ENCODE measurements around the gene KIAA1217.

The KIAA1217 gene

DNA sequence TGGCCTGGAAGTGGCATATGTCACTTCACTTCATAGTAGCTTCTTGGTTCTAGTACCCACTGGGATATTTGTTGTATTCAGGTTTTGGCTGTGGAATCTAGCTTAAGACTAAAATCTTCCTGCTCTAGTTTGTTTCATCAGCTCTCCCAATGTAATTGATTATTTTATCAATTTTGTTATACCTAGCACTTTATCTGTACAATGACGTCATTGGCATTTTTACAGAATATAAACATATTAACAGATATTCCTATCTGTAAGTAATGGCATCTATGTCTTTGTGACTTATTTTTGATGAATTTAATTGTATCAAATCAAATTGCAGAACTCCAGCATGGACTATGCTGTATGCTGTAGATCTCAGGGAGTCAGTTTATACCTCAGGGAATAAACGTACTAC lies 19.7 kb downstream of the KIAA1217 start:
- H3K4me1 ChIP-seq (ENCODE audit: insufficient read depth, low read length, severe bottlenecking), result no peaks in the 10 kb centered on the region
- H2AFZ ChIP-seq (ENCODE audit: low read length), result no peak overlapping the region
- no peak overlapping the region for H3K4me2 ChIP-seq (ENCODE audit: low read length)
- no peaks in the 10 kb centered on the region for H3F3A ChIP-seq (ENCODE audit: insufficient read depth, low read length)
- H3K36me3 ChIP-seq (ENCODE audit: insufficient read depth, low read length), result no peaks in the 10 kb centered on the region
- H3K9me3 ChIP-seq (ENCODE audit: low read length), result no peaks in the 10 kb centered on the region
- H3K27me3 ChIP-seq (ENCODE audit: insufficient read depth, low read length), result no peaks in the 10 kb centered on the region
- no peaks in the 10 kb centered on the region for H4K20me1 ChIP-seq (ENCODE audit: insufficient read depth, low read length)
- H3K79me2 ChIP-seq (ENCODE audit: insufficient read depth, low read length), result no peaks in the 10 kb centered on the region
- TF ChIP-seq EZH2 (IDR thresholded peaks at IDR 0.05; ENCODE audit: borderline replicate concordance, low read length), result no peak
- TF ChIP-seq, protein P1, sequence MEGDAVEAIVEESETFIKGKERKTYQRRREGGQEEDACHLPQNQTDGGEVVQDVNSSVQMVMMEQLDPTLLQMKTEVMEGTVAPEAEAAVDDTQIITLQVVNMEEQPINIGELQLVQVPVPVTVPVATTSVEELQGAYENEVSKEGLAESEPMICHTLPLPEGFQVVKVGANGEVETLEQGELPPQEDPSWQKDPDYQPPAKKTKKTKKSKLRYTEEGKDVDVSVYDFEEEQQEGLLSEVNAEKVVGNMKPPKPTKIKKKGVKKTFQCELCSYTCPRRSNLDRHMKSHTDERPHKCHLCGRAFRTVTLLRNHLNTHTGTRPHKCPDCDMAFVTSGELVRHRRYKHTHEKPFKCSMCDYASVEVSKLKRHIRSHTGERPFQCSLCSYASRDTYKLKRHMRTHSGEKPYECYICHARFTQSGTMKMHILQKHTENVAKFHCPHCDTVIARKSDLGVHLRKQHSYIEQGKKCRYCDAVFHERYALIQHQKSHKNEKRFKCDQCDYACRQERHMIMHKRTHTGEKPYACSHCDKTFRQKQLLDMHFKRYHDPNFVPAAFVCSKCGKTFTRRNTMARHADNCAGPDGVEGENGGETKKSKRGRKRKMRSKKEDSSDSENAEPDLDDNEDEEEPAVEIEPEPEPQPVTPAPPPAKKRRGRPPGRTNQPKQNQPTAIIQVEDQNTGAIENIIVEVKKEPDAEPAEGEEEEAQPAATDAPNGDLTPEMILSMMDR (IDR thresholded peaks at IDR 0.05; ENCODE audit: low read length), result no peak
- H3K9me2 ChIP-seq (ENCODE audit: low read depth, low read length), result no peaks in the 10 kb centered on the region
- H3K27ac ChIP-seq (ENCODE audit: low read depth, low read length, poor library complexity, severe bottlenecking), result no peak overlapping the region
- no peak overlapping the region for H3K9ac ChIP-seq (ENCODE audit: low read length)
- H3K4me3 ChIP-seq (ENCODE audit: low read depth, low read length, poor library complexity, severe bottlenecking), result no peak overlapping the region

DNA sequence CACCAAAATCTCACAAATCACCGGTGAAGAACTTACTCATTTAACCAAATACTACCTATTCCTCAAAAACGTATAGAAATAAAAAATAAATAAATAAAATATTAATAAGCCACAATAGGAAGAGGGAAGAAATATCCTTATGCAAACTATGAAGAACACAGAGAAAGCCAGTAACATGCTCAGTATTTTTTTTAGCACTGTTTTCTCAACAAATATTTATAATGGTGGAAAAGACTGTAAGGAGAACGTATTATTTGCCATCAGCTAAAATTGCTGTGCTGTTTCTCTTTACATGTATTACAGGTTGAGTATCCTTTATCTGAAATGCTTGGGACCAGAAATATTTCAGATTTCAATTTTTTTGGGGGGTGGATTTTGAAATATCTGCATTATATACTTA lies 21.0 kb downstream of the KIAA1217 start:
- Histone ChIP-seq H4K20me1 (ENCODE audit: insufficient read depth, low read length) (no peaks in the 10 kb centered on the region), H3F3A (ENCODE audit: insufficient read depth, low read length) (no peaks in the 10 kb centered on the region), H3K4me1 (ENCODE audit: insufficient read depth, low read length, severe bottlenecking) (no peaks in the 10 kb centered on the region), H3K79me2 (ENCODE audit: insufficient read depth, low read length) (no peaks in the 10 kb centered on the region), H3K9me3 (ENCODE audit: low read length) (no peaks in the 10 kb centered on the region), H3K36me3 (ENCODE audit: insufficient read depth, low read length) (no peaks in the 10 kb centered on the region), H3K9me2 (ENCODE audit: low read depth, low read length) (no peaks in the 10 kb centered on the region), H2AFZ (ENCODE audit: low read length) (no peak overlapping the region), H3K27me3 (ENCODE audit: insufficient read depth, low read length) (no peaks in the 10 kb centered on the region), H3K9ac (ENCODE audit: low read length) (no peak overlapping the region), H3K4me3 (ENCODE audit: low read depth, low read length, poor library complexity, severe bottlenecking) (no peak overlapping the region), H3K27ac (ENCODE audit: low read depth, low read length, poor library complexity, severe bottlenecking) (no peak overlapping the region), H3K4me2 (ENCODE audit: low read length) (no peak overlapping the region)
- no peak for TF ChIP-seq EZH2 (IDR thresholded peaks at IDR 0.05; ENCODE audit: borderline replicate concordance, low read length)
- TF ChIP-seq, protein P1 (IDR thresholded peaks at IDR 0.05; ENCODE audit: low read length), result no peak

DNA sequence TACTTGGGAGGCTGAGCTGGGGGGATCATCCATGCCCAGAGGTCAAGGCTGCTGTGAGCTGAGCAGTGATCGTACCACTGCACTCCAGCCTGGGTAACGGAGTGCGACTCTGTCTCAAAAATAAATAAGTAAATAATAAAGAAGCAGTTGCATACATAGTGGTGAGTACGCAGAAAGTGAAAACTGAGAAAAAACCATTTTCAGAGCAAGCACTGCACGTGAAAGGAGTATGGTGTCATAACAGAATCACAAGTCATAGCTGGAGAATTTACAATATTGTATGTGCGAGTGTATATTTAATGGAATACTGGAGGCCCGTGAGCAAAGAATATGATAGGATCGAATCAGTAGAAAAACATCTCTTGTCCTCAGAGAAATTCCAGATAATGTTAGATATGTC lies 22.3 kb downstream of the KIAA1217 start:
- Histone ChIP-seq H2AFZ (ENCODE audit: low read length) (no peak overlapping the region), H3K9ac (ENCODE audit: low read length) (no peak overlapping the region), H3K4me1 (ENCODE audit: insufficient read depth, low read length, severe bottlenecking) (no peaks in the 10 kb centered on the region), H3K79me2 (ENCODE audit: insufficient read depth, low read length) (no peaks in the 10 kb centered on the region), H3F3A (ENCODE audit: insufficient read depth, low read length) (no peaks in the 10 kb centered on the region), H4K20me1 (ENCODE audit: insufficient read depth, low read length) (no peaks in the 10 kb centered on the region), H3K4me2 (ENCODE audit: low read length) (no peak overlapping the region), H3K36me3 (ENCODE audit: insufficient read depth, low read length) (no peaks in the 10 kb centered on the region), H3K9me3 (ENCODE audit: low read length) (no peaks in the 10 kb centered on the region), H3K9me2 (ENCODE audit: low read depth, low read length) (no peaks in the 10 kb centered on the region), H3K27me3 (ENCODE audit: insufficient read depth, low read length) (no peaks in the 10 kb centered on the region), H3K27ac (ENCODE audit: low read depth, low read length, poor library complexity, severe bottlenecking) (no peak overlapping the region), H3K4me3 (ENCODE audit: low read depth, low read length, poor library complexity, severe bottlenecking) (no peak overlapping the region)
- TF ChIP-seq, protein P1 (IDR thresholded peaks at IDR 0.05; ENCODE audit: low read length), result no peak
- TF ChIP-seq EZH2 (IDR thresholded peaks at IDR 0.05; ENCODE audit: borderline replicate concordance, low read length), result no peak
